Endothelial cell of umbilical vein (primary cell): ENCODE results near the gene SLC5A10.

ENCODE experiments used
- CTCF ChIP-seq, 2 donors: IDR thresholded peaks; 1 replicate in 1 of 2; 2 replicates in 1 of 2; pipeline ENCODE4 v1.5.1; 2011; ENCODE audit warnings: low read length in 2 of 2, mild to moderate bottlenecking in 2 of 2, moderate library complexity in 2 of 2, control low read depth in 1 of 2, inconsistent platforms in 1 of 2, low read depth in 1 of 2; ENCODE audit not compliant: insufficient read depth in 1 of 2; ENCODE audit errors: extremely low read depth in 1 of 2
- EZH2 ChIP-seq: IDR thresholded peaks from 2 replicates; pipeline ENCODE4 v1.6.1; 2012; ENCODE audit warnings: borderline replicate concordance, low read depth, mild to moderate bottlenecking, moderate library complexity, low read length, inconsistent platforms; ENCODE audit not compliant: severe bottlenecking
- MYC ChIP-seq: IDR thresholded peaks from one replicate; pipeline ENCODE4 v1.6.1; 2011; ENCODE audit warnings: mild to moderate bottlenecking, low read depth, low read length
- POLR2A ChIP-seq: IDR thresholded peaks from 2 replicates; pipeline ENCODE4 v1.6.1; 2012; ENCODE audit warnings: low read depth, mild to moderate bottlenecking, control low read depth, low read length
- POLR2AphosphoS5 ChIP-seq: IDR thresholded peaks from 2 replicates; pipeline ENCODE4 v1.6.1; 2012; ENCODE audit warnings: low read depth, mild to moderate bottlenecking, control low read depth, low read length, moderate library complexity; ENCODE audit not compliant: insufficient read depth

DNA sequence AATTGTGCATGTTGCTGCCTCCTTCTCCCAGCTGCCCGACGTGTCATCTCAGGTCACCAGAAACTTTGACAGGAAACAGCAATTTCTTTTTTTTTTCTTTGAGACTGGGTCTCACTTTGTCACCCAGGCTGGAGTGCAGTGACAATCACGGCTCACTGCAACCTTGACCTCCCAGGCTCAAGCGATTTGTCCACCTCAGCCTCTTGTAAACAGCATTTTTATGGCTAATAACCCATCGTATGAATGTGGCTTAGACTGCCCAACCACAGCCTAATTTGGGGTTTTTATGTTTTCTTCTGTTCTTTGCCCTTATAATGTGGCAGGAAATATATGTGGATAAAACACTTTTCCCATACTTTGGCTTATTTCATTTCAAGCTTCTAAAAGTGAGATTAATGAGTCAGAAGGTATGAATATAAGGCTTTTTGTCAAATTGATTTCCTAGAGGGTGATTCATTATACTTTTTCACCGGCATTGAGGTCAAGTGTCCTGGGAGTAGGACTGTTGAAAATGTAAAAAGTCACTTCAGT is 31.0 kb upstream of the SLC5A10 start:
- no peak for TF ChIP-seq MYC
- no peak for TF ChIP-seq CTCF (IDR thresholded peaks at IDR 0.05; ENCODE audit: extremely low read depth in 1 of 2, insufficient read depth in 1 of 2, low read depth in 1 of 2, low read length in 2 of 2)
- no peak for TF ChIP-seq EZH2
- TF ChIP-seq POLR2A, result no peak
- TF ChIP-seq POLR2AphosphoS5, result no peak
